ENCODE data around the gene PUM1.

The PUM1 gene

GRCh38 chr1:30903343-30904034 is 162.0 kb downstream of the PUM1 start:
- no peak for DNase-seq

- DNase-seq, result no peak
These were observed 162.8 kb downstream of the PUM1 start for GRCh38 chr1:30902593-30903290.

- no peak for DNase-seq
These were observed 163.5 kb downstream of the PUM1 start for GRCh38 chr1:30901798-30902581.

- DNase-seq, result no peak
These were observed 164.5 kb downstream of the PUM1 start for GRCh38 chr1:30900931-30901560.

GRCh38 chr1:30900486-30900885 is 165.0 kb downstream of the PUM1 start:
- DNase-seq, result no peak

GRCh38 chr1:30899577-30900389 is 165.7 kb downstream of the PUM1 start:
- no peak for DNase-seq

GRCh38 chr1:30898031-30898815 is 167.3 kb downstream of the PUM1 start:
- no peak for DNase-seq

- no peak for DNase-seq
These were observed 168.6 kb downstream of the PUM1 start for GRCh38 chr1:30896905-30897304.

- DNase-seq, result no peak
These were observed 169.4 kb downstream of the PUM1 start for GRCh38 chr1:30895944-30896660.

- DNase-seq, result no peak
These were observed 170.1 kb downstream of the PUM1 start for GRCh38 chr1:30895382-30895943.

GRCh38 chr1:30894508-30894973 is 171.0 kb downstream of the PUM1 start:
- DNase-seq, result no peak

GRCh38 chr1:30893776-30894507 is 171.6 kb downstream of the PUM1 start:
- DNase-seq, result no peak

- DNase-seq, result no peak
These were observed 172.8 kb downstream of the PUM1 start for GRCh38 chr1:30892671-30893073.

GRCh38 chr1:30891227-30891552 is 174.3 kb downstream of the PUM1 start:
- DNase-seq, result no peak

- no peak for DNase-seq
These were observed 174.9 kb downstream of the PUM1 start for GRCh38 chr1:30890502-30891226.

- DNase-seq, result no peak
These were observed 176.0 kb downstream of the PUM1 start for GRCh38 chr1:30889511-30889910.

- DNase-seq, result no peak
These were observed 176.5 kb downstream of the PUM1 start for GRCh38 chr1:30888975-30889374.

- no peak for DNase-seq
These were observed 177.1 kb downstream of the PUM1 start for GRCh38 chr1:30888391-30888790.

Data from NK-92 treated with Interleukin-12 subunit alpha and Interleukin-12 subunit beta, amount 100 ng/mL, for 24 hours (cell line).